Mesodermal cell (in vitro differentiated cells): ENCODE results near the gene ABI3.

Experiments
- H3K27ac ChIP-seq: 2 replicates; pipeline ENCODE4 v1.7.0; 2013; ENCODE audit warnings: mild to moderate bottlenecking, low read depth, low read length, moderate library complexity; ENCODE audit not compliant: severe bottlenecking
- H3K36me3 ChIP-seq: 2 replicates; pipeline ENCODE4 v1.7.1; 2013; ENCODE audit warnings: mild to moderate bottlenecking, low read length, moderate library complexity; ENCODE audit not compliant: control insufficient read depth, insufficient read depth
- H3K4me1 ChIP-seq: one replicate; pipeline ENCODE4 v1.7.1; 2013; ENCODE audit warnings: mild to moderate bottlenecking, low read length; ENCODE audit not compliant: insufficient read depth, control insufficient read depth, poor library complexity, severe bottlenecking
- H3K4me3 ChIP-seq: 2 replicates; pipeline ENCODE4 v1.7.0; 2013; ENCODE audit warnings: low read length, control low read depth, mild to moderate bottlenecking; ENCODE audit not compliant: insufficient read depth, poor library complexity, severe bottlenecking; ENCODE audit errors: extremely low read depth
- H3K9me3 ChIP-seq: 2 replicates; pipeline ENCODE4 v1.7.1; 2013; ENCODE audit warnings: mild to moderate bottlenecking, low read length, moderate library complexity; ENCODE audit not compliant: control insufficient read depth
- WGBS, 2 experiments: methylation state at CpG; one replicate each; pipeline ENCODE4 v1.1.5; 2013; ENCODE audit warnings: missing lambda C conversion rate in 2 of 2; ENCODE audit not compliant: insufficient coverage in 2 of 2; 5-methylcytosine and 5-hydroxymethylcytosine counted together

The ABI3 gene

DNA sequence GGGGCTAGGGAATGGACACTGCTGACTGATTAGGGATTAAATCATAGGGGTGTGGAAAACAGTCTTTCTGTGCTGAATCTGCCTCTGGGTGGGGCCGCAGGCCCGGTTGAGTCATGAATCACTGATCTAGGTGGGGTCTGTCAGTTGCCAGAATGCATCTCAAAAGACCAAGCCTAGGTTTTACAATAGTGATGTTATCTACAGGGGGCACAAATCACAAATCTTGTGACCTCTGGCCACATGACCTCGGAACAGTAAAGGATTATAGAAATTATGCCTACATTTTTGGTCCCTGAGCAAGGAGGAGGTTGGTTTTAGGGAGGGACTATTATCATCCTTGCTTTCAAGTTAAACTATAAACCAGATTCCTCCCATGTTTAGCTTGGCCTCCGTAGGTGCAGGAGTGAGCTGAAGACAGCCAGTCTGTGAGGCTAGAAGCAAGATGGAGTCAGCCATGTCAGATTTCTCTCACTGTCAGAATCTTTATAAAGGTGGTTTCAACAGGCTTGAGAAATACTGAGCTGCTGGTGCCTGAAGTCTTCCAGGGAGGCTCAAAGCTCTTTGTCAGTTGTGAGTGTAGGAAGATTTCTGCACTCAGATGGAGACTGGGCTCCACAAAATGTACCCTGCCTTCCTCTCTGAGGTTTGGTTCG lies 13.0 kb upstream of the ABI3 start:
- no peaks in the 10 kb centered on the region for H3K9me3 ChIP-seq
- peaks cover 14% of the 10 kb centered on the region for H3K4me1 ChIP-seq
- H3K36me3 ChIP-seq, result no peaks in the 10 kb centered on the region
- no peak overlapping the region for H3K27ac ChIP-seq
- no peak overlapping the region for H3K4me3 ChIP-seq
- 66 to 100% methylated on average over 1 to 4 of the region's 5 CpGs for WGBS, 2 experiments

DNA sequence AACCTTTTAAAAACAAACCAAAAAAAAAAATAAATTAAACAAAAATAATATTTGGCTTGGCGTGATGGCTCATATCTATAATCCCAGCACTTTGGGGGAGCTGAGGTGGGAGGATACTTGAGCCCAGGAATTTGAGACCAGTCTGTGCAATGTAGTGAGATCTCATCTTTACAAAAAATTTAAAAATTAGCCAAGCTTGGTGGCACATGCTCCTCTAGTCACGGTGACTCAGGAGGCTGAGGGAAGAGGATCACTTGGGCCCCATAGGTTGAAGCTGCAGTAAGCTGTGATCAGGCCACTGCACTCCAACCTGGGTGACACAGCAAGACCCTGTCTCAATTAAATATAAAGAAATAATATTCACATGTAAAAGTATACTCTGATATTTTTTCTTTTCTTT lies 12.3 kb upstream of the ABI3 start:
- no peaks in the 10 kb centered on the region for H3K36me3 ChIP-seq
- no peak overlapping the region for H3K27ac ChIP-seq
- H3K4me3 ChIP-seq, result no peak overlapping the region
- H3K4me1 ChIP-seq, result peaks cover 14% of the 10 kb centered on the region
- no peaks in the 10 kb centered on the region for H3K9me3 ChIP-seq
- 75 to 80% methylated on average over 1 to 2 of the region's 2 CpGs for WGBS, 2 experiments

DNA sequence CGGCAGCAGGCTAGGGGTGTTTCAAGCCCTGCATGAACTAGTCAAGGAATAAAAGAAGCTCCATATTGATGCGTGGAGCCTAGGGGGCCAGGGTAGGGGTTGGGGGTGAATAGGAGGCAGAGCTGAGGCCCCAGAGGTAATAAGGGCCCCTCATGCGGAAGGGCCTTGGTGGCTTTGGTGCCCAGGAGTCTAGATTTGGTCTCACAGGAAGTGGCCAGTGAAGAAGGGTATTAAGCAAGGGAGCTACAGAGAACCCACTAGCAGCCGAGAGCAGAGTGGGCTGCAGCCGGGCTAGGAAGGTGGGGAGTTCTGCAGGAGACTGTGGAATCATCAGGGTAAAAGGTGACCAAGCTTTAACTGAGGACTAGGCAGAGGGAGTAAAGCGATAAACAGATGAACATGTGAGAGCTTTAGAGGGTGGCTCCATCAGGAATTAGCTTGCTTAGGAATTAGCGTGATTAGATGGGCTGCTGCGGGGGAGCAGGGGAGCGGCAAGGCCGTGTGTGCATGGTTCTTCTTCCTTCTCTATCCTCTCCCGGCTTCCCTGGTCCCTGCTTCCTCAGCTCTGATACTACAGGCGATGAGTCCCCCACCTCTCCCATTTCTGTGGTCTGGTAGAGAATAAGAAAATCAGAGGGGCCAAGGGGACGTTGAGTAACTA lies 10.0 kb upstream of the ABI3 start:
- H3K36me3 ChIP-seq, result no peaks in the 10 kb centered on the region
- H3K4me1 ChIP-seq, result peaks cover 14% of the 10 kb centered on the region
- H3K4me3 ChIP-seq, result no peak overlapping the region
- no peaks in the 10 kb centered on the region for H3K9me3 ChIP-seq
- H3K27ac ChIP-seq, result no peak overlapping the region
- WGBS, 2 experiments, result 94 to 95% methylated on average over 7 to 12 of the region's 13 CpGs

DNA sequence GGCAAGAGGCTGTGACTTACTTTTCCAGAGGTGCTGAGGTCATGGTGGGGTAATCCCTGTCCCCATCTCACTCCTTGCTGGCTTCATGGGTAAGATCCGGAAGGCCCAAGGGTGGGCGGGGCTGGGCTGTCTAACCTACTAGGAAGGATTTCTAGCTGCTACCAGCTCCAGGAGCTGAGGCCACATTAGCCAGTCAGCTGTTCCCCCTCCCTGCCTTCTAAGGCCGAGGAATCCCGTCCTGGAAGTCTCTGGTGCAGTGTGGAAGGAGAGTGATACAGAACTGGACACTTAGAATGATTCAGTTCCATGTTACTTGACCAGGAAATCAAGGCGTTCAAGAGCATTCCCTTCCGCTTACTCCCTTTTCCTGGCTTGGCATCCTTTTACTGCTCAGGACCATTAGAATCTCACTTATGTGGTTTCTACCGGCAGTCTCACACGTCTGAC lies 9.0 kb upstream of the ABI3 start:
- H3K36me3 ChIP-seq, result no peaks in the 10 kb centered on the region
- 92 to 94% methylated on average over 4 of the region's 8 CpGs for WGBS, 2 experiments
- H3K4me3 ChIP-seq, result no peak overlapping the region
- no peaks in the 10 kb centered on the region for H3K9me3 ChIP-seq
- peaks cover 14% of the 10 kb centered on the region for H3K4me1 ChIP-seq
- no peak overlapping the region for H3K27ac ChIP-seq

DNA sequence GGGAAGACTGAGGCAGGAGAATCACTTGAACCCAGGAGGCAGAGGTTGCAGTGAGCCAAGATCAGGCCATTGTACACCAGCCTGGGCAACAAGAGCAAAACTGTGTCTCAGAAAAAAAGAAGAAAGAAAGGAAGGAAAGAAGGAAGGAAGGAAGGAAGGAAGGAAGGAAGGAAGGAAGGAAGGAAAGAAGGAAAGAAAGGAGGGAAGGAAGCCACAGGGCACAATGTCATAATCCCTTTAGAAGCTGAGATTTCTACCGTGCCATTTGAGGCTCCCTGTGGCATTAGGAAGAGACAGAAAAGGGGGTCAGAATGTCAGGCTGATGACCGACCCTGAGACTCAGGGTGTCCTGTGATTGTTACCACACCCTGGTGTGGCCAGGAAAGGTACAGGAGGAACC lies 6.7 kb upstream of the ABI3 start:
- Histone ChIP-seq H3K4me3 (no peak overlapping the region), H3K27ac (no peak overlapping the region), H3K9me3 (no peaks in the 10 kb centered on the region), H3K36me3 (no peaks in the 10 kb centered on the region), H3K4me1 (peaks cover 19% of the 10 kb centered on the region)
- WGBS, 2 experiments, result 86 to 95% methylated on average over 2 of the region's 2 CpGs

DNA sequence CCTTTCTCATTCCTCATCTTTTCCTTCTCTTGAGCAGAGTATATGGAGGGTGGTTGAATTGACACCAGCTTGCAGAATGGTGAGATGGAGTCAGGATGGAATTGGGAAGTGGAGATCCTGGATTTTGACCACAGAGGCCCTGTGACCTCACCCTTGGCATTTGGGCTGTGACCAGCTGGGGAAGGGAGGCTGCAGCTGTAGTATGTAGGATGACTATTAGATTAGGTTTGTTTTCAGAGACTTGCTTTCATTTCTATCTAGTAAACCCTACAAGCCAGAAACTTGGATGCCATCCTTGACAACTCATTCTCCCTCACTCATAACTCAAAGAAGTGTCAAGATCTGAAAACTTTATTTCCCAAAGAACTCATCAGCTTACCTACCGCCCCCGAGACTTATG lies 6.0 kb upstream of the ABI3 start:
- WGBS, 2 experiments, result 83 to 89% methylated on average over 1 to 2 of the region's 2 CpGs
- Histone ChIP-seq H3K36me3 (no peaks in the 10 kb centered on the region), H3K4me3 (no peak overlapping the region), H3K4me1 (peaks cover 25% of the 10 kb centered on the region), H3K9me3 (no peaks in the 10 kb centered on the region), H3K27ac (no peak overlapping the region)

DNA sequence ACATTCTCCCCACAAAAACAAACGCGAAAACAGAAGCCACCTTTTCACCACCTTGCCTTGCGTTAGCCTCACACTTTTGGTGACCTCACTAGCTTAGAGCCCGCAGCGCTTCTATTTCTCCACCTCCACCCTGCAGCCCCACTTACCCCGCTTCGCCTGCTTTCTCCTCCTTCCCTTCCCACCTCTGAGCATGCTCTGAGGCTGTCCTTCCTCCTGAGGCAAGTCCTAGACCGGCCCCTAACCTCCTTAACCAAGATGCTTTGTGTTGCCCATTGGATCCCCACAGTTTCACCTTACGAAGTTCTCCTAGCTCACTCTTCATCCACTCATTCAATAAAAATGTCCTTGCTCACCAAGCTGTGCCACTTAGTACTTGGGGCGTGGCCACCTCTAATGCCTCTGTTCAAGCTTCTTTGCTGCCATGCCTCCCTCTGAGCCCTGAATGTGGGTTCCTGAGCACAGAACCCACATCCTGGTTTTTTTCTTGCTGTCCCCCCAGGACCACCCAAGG lies 1.4 kb upstream of the ABI3 start:
- no peaks in the 10 kb centered on the region for H3K9me3 ChIP-seq
- peaks cover 3% of the 10 kb centered on the region for H3K36me3 ChIP-seq
- 92 to 95% methylated on average over 10 of the region's 10 CpGs for WGBS, 2 experiments

DNA sequence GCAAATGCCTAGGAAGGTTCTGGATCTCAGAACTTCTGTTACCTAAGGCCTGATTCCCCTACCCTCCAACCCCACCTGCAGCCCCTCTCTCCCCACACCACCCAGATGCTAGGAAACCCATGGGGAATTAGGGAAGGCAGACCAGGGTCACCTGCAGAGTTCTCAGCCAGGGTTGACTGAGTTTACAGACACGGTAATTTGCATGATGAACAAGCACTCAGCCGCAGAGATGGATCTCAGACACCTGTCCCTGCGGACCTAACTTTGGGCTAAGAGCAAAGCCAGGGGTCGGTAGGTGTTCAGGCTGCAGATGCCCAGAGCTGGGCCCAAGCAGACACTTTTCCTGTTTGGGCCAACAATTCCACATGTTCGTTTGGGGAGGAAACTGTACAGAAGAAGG lies 2.9 kb downstream of the ABI3 start:
- Histone ChIP-seq H3K9me3 (no peaks in the 10 kb centered on the region), H3K4me3 (no peak overlapping the region), H3K36me3 (peaks cover 14% of the 10 kb centered on the region), H3K4me1 (peaks cover 11% of the 10 kb centered on the region), H3K27ac (no peak overlapping the region)
- 87 to 89% methylated on average over 4 to 5 of the region's 5 CpGs for WGBS, 2 experiments

More for the DNA sequence above, 1.4 kb upstream of the ABI3 start:
- Histone ChIP-seq H3K27ac (no peak overlapping the region), H3K4me3 (no peak overlapping the region), H3K4me1 (peaks cover 16% of the 10 kb centered on the region)

DNA sequence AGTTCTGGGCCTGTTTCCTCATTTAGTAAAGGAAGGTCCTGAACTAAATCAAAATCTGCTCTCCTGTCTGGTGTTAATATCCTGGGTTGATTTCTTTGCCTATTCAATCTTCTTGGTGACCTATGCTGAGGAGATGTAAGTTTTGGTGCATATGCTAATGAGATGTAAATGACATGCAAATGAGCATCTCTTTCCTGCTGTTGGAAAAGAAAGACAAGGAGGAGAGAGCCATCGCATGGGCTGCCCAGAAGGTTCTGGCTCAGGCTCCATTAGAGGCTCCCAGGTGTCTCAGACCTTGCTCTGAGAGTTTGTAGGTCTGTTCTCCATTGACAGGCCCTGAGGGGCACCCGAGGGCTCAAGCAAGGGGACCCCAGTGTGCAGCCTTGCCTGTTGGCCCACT lies 3.3 kb downstream of the ABI3 start:
- 77 to 100% methylated on average over 1 of the region's 2 CpGs for WGBS, 2 experiments
- H3K9me3 ChIP-seq, result no peaks in the 10 kb centered on the region
- H3K4me3 ChIP-seq, result no peak overlapping the region
- no peak overlapping the region for H3K27ac ChIP-seq
- H3K36me3 ChIP-seq, result peaks cover 14% of the 10 kb centered on the region
- H3K4me1 ChIP-seq, result peaks cover 11% of the 10 kb centered on the region

DNA sequence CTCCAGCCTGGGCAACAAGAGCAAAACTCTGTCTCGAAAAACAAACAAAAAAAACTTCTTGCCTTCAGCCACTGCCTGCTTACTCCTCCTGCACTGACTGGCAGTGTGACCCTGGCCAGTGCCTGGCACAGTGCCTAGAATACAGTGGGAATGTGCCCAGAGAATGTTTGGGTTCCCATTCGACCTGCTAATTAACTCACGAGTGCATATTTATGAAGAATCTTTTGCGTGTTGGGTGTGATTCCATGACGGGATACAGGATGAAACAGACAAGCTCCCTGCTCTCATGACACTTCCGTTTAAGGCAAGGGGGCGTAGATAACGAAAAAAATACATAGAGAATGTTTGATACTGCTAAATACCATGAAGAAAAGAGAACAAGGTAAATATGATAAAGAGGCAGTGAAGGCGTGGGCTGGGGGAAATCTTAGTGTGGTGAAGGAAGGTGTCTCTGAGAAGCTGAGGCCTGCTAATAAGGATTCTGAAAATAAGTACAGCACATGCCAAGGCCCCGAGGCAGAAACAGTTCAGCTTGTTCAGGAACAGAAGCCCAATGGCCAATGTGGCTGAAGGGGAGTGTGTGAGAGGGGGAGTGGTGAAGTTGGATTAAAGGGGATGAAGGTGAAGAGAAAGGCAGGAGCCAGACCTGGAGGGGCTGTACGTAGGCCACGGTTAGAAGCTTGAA lies 4.3 kb downstream of the ABI3 start:
- Histone ChIP-seq H3K27ac (no peak overlapping the region), H3K36me3 (peaks cover 17% of the 10 kb centered on the region), H3K4me1 (peaks cover 2% of the 10 kb centered on the region), H3K9me3 (no peaks in the 10 kb centered on the region), H3K4me3 (no peak overlapping the region)
- 96 to 97% methylated on average over 11 of the region's 12 CpGs for WGBS, 2 experiments
